GM18909 (cell line): ENCODE data around the gene CALML6.
"Not testable (repeated sequence)": the region's sequence is repeated elsewhere in the genome, so short reads cannot be mapped to it uniquely, and the experiment has no call there.

Source experiments
- ATAC-seq: cut with Tn5 transposase; IDR thresholded peaks from one replicate; pipeline ENCODE4 v1.9.1; 2021; ENCODE audit warnings: mild to moderate bottlenecking; ENCODE audit not compliant: unreplicated experiment, poor library complexity

Gene CALML6, protein sequence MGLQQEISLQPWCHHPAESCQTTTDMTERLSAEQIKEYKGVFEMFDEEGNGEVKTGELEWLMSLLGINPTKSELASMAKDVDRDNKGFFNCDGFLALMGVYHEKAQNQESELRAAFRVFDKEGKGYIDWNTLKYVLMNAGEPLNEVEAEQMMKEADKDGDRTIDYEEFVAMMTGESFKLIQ

DNA sequence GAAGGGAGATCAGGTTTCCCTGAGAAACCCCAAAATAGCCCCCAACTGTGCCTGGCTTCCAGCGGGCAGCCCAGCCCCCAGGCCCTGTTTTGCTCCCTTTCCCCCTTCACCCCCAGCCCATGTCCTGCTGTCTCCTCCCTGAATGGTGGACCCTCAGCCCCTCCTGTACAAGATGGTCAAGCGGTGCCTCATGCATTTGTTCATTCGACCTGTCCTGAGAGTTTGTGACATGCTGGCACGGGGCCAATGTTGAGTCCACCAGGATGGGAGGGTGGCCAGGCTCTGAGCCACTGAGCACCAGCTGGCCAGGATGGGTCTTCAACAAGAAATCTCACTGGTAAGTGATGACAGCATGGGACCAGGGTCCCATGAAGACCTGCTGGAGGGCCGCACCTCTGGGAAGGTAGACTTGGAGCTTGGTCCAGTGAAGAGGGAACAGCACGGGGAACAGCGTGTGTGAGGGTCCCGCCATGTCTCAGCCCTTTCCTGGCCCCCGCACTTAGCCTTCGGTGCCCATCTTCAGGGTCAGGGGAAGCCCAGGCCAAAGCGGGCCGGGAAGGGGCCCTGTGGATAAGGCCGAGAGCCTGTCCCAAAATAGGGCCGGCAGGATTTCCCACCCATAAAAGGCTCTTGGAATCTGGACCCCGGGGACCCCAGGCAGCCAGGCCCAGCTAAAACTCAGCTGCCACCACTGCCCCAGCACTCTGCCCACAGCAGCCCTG lies at the start of gene CALML6:
TSS of gene CALML6 (plus strand) at position 290 of the 722 bp plus-strand sequence. CDS start at position 311, 21 bp downstream.
- ATAC-seq: no peak

DNA sequence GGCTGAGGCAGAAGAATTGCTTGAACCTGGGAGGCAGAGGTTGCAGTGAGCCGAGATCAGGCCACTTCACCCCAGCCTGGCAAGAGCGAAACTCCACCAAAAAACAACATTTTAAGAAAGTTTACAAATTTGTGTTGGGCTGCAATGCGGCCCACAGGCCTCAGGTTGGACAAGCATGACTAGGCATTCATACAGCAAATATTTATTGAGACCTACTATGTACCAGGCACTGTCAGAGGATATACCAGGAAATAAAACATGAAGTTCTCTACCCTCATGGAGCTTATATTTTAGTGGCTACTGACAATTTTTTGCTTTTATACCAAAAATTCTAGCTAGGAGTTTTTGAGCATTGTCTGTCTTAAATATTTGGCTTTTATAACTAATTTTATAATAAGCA lies 47.9 kb upstream of the CALML6 start:
- ATAC-seq: no peak

DNA sequence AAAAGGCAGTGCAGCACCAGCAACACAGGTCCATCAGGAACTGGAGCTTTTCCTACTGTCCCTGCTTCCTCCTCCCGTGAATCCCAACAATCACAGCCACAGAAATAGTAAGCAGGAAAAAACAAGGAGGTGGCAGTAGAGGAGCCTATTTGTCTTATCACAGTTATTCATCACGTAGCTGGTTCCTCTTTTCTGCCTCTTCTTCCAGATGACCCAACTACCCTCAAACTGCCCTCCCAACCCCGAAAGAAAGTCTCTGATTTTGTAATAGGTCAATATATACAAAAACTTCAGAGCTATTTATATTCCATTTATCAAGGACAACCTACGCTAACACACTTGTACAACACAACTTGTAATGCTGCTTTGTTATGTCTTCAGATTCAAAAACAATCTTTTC lies 45.6 kb upstream of the CALML6 start:
- ATAC-seq: no peak

DNA sequence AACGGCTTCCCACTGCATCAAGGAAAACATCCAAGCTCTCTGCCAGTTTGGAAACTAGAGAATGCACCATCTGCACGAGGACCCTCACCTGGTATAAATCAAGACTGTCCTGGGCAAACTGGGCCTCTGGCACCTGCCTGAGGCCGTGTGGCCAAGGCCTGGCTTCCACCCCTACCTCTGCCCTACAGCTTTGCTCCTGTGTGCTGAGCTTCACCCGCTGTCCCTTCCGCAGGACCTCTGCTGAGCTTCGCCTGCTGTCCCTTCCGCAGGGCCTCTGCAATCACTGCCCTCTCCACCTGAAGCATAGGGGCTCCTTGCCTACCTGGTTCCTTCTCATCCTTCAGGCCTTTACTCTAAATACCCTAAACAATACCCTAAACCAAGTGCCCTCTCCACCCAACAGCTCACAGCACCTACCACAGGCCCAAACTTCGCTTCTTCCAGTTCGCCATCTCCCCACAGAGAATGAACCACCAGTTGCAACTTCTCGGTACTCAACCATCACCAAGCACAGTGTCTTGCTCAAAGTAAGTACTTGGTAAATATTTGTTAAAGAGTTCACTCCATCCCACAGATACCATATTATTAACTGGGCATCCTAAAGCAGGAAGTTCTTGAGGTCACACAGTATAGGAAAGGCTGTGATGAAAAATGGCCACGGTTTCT lies 42.6 kb upstream of the CALML6 start:
- ATAC-seq: no peak

DNA sequence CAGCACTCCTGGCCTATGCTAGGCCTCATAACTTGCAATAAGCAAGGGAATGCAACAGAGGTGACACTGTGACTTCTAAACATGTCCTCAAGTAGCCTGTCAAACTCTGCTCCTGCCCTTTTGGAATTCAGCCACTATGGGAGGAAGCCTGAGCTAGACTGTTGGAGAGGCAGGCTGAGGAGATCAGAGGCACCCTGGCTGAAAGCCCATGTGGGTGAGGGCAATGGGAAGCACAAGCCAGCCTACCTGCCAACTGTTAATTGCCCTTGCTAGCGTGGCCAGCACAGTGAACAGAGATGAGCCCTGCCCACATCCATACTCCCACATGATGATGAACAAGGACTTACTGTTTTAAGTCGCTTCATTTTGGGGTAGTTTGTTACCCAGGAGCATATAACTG lies 41.9 kb upstream of the CALML6 start:
- ATAC-seq: no peak

DNA sequence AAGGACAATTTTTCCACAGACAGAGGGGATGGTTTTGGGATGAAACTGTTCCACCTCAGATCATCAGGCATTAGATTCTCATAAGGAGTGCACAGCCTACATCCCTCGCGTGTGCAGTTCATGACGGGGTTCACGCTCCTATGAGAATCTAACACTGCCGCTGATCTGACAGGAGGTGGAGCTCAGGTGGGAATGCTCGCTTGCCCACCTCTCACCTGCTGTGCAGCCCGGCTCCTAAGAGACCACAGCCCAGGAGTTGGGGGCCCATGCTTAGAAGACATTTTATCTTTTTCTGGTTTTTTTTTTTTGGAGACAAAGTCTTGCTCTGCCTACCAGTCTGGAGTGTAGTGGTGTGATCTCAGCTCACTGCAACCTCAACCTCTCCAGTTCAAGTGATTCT lies 40.2 kb upstream of the CALML6 start:
- ATAC-seq: no peak

DNA sequence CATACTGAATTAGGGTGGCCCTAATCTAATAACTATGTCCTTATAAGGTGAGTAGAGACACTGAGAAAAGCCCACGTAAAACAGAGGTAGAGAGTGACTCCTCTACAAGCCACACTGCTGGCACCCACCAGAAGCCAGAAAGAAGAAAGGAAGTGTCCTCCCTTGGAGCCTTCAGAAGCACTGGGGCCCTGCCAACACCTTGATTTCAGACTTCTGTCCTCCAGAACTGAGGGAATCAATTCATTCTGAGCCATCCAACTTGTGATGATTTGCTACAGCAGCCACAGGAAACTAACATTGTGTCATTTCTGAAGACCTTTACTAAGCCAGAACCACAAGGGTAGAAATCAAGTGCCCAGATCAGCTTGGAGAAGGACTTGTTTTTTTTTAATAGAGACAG lies 39.1 kb upstream of the CALML6 start:
- ATAC-seq: no peak

DNA sequence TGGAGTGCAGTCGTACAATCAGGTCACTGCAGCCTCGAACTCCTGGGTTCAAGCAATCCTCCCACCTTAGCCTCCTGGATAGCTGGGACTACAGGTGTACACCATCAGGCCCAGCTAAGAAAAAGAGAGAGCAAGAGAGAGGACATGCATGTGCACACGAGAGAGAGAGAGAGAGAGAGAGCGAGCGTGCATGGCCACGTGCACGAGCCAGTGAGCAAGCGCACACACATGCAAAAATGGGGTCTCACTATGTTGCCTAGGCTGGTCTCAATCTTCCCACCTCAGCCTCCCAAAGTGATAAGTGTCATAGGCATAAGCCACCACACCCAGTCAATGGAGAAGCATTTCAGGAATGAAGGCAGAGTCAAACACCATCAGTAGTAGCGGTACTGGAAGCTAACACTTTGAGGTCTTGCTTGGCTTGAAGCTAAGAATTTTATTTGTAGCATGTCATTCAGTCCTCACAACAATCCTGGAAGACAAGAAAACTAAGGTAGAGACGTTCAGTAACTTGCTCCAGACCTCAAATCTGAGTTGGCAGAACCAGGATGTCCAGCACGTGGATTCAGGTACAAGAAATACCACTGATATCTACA lies 38.6 kb upstream of the CALML6 start:
- ATAC-seq: no peak

DNA sequence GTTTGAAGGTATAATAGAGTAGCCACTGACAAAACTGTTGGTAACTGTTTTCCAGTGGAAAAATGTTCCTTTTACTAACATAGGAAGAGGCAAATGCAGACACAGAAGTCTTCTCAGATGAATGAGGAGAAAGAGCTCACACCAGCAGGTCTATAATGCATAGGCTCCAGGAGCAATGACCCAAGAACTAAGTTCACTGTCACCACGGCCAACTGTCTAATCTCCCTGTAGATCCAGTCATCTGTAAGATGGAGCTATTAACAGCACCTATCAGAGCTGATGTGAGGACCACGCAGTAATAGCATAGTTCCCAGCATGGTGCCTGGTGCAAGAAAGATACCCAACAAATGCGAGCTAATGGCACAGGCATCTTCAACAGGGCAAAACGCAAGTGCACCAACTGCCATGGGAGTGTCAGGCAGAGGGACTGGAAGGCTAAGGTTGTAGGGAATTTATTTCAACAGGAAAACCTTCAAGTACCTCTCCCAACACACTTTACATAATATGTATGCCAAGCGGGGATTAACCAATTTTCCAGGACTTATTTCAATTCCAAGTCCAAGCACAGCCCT lies 37.1 kb upstream of the CALML6 start:
- no peak for ATAC-seq

DNA sequence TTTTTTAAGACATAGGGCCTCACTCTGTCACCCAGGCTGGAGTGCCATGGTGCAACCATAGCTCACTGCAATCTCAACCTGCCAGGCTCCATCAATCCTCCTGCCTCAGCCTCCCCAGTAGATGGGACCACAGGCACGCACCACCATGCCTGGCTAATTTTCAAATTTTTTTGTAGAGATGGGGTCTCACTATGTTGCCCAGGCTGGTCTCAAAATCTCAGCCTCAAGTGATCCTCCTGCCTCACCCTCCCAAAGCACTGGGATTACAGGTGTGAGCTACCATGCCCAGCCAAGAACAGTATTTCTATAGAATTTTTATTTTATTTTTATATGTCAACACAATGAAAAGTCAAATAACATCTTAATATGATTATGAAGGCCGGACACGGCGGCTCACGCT lies 35.1 kb upstream of the CALML6 start:
- ATAC-seq: no peak

DNA sequence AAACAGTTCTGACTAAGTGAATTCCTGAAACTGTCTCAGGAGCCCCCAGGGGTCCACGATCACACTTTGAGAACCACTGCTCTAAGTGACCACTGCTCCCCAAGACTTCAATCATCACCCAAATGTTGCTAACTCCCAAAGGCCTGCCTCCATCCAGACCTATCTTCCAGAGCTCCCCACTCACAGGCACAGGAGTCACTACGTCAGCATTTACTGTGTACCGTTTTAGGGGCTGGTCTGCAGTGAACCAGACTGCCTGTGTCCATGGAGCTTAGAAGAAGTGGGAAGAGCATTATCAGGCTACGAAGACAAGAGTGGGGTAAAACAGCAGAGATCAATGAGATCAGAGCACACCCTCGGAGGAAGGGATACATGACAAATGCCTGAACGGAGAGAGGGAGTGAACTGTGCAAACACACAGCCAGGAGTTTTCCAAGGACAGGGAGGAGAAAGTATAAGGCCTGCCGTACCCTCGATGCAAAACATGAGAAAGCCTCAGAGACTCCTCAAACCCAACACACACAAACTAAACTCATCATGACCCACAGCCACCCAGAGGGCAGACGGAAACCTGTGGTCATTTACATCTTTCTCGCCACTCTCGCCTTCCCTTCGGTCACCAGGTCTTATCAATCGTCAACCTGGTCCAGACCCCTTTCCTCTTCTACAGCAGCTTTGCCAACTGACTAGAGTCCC lies 34.3 kb upstream of the CALML6 start:
- no peak for ATAC-seq

DNA sequence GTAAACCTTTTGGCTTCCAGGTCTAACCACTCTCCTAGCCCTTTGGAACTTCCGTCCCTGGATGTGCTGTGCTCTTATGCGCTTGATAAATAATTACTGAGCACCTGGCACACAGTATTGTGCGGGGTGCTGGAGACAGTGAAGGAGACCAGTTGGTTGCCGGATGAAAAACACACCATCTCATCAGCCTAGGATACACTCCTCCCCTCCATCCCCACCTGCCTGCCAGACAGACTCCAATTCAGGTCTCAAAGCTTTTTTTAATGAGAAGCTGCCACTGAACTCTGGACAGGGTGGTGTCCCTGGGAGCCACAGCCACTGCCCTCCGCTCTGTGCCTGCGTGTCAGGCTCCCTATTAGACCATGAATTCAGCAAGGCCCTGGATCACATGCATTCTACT lies 33.3 kb upstream of the CALML6 start:
- ATAC-seq: no peak

DNA sequence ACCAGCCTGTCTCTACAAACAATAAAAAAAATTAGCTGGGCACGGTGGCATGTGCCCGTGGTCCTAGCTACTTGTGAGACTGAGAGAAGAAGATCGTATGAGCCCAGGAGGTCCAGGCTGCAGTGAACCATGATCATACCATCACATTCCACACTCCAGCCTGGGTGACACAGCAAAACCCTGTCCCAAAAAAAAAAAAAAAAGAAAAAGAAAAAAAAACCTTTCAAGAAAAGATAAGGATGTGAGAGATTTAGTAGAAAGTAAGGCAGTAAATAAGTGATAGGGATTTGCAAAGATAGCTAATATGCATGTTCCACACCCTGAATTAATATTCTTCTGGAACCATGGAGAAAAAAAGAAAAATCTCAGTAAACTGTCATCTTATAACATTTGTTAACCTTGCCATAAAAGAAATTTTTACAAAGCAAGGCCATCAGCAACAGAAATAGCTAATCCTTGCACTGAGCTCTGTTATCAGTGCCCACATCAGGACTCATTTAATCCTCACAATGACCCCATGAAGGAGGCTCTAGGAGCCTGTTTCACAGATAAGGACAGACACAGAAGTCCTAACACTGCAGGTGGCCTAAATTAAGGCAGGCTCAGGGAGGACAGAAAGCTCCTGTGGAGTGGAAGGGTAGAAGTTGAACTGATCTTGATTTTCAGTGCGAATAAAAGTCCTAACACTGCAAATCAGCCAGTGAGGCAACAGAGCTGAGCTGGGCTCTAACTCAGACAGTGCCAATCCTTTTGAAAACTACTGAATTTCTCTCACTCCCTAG lies 31.8 kb upstream of the CALML6 start:
- no peak for ATAC-seq

DNA sequence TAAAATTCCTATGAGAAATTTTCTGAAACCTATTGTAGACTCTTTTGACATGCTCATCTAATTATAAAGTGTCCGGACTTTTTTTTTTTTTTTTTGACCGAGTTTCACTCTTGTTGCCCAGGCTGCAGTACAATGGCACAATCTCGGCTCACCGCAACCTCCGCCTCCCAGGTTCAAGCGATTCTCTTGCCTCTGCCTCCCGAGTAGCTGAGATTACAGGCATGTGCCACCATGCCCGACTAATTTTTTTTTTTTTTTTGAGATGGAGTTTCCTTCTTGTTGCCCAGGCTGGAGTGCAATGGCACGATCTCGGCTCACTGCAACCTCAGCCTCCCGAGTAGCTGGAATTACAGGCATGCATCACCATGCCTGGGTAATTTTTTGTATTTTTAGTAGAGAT lies 31.2 kb upstream of the CALML6 start:
- not testable (repeated sequence) for ATAC-seq

DNA sequence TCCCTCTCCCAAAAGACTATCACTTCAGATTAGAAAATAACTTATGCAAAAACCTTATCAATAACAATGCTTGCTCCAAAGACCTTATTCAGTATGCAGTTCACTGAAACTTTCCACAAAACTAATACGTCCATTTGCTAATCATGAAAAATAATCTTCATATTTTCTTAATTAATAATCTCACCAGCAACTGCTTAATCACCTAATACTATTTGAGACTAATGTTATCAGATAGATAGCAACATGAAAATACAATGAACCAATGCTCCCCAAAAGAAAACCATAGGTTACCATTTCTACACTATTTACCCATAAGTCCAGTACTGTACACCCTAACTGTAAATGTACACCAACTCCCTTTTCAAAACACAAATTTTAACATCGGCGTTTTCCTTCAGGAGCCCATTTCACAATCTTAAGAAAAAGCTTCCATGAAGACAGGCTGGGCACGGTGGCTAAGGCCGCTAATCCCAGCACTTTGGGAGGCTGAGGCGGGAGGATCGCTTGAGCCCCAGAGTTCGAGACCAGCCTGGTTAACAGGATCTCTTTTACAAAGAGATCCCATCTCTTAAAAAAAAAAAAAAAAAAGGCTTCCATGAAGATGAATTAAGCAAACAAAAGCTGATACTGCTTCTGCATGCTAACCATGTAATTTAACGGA lies 25.8 kb upstream of the CALML6 start:
- ATAC-seq: no peak

DNA sequence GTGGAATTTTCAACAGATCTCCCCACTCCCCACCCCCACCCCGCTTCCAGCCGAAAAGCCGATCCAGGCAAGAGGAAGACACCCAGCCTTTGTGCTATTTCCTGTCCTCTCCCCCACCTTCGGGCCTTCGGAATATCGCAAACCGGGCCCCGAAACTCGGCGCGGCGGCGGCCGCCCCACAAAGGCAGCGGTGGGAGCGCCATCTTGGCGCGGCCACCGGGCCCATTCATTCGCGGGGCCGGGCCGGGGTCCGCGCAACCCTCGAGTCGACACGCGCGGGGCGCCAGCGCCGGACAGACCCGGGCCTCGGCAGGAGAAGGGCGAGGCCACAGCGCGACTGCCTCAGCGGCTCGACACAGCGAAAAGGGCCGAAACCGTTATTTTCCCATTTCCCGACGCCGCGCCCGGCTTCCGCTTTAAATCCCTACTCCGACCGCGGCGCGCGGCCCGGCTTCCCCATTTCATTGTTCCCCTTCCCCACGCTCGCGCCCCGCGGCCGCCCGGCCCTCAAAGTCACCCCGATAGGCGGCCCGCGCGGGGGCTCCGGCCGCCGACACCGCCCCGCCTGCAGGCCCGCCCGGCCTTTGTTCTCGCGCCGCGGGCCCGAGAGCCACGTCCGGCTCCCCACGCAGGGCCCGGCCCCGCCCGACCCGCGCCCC lies 25.1 kb upstream of the CALML6 start:
- peak; percentile 42 for ATAC-seq

DNA sequence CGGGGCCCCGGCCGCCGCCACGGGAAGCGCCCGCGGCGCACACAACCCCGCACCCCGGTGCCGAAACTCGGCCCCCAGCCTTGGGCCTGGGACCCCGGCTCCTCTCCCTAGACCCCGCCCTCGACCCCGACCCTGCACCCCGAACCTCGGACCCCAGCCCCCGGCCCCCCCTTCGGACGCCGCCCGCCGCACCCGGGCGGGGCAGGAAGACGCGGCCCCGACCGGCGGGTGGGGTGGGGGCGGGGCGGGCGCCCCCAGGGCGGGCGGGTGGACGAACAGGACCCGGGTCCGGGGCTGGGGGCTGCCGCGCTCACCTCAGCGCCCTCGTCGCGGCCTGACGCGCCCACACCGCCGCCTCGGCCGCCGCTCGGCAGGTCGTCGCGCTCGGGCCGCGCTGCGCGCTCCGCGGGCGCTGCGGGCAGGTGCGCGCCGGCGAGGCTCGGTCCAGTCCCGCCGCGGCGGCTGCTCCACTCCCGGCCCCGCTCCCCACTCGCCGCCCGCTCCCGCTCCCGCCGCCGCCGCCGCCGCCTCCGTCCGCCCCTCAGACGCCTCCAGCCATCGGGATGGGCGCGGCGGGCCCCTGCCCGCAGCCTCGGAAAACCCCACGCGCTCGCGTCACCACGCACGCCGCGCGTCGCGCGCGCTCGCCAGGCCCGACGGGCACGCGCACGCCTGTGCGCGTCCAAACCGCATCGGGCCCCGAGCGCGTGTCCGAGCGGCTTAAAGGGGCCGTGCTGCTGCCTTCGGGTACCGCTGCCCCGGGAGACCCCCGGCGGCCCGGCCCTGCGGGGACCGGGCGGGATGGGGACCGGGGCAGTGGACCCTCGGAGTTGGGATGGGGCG lies 24.3 kb upstream of the CALML6 start, which contains the start of gene GNB1:
TSS of gene GNB1 (minus strand) at position 582 of the 843 bp plus-strand sequence. CDS start 65,634 bp downstream, outside the sequence.
- peak; percentile 71 for ATAC-seq
